Mucosa of descending colon (tissue), 3 donors: ENCODE results near the gene TGFBR3. TPM values are rescaled to one million over a fixed set of nuclear protein-coding genes. Genes with fewer than 3 reads are reported as not detected.

Experiments used
- ATAC-seq: fragments of 200-7000 bp; cut with Tn5 transposase; one replicate; pipeline ENCODE4 v1.9.1; 2020; ENCODE audit warnings: mild to moderate bottlenecking, moderate library complexity
- DNase-seq, 3 donors: peaks; one replicate each; pipeline ENCODE4 v3.0.0-alpha.2; 2020
- H3K36me3 ChIP-seq: fragments of 200-600 bp; one replicate; pipeline ENCODE4 v1.8.0; 2021; ENCODE audit warnings: low read depth, mild to moderate bottlenecking
- H3K4me1 ChIP-seq: fragments of 200-600 bp; one replicate; pipeline ENCODE4 v1.8.0; 2021; ENCODE audit warnings: low read depth, mild to moderate bottlenecking
- H3K4me3 ChIP-seq: fragments of 200-600 bp; one replicate; pipeline ENCODE4 v1.8.0; 2021; ENCODE audit warnings: mild to moderate bottlenecking
- H3K9me3 ChIP-seq: fragments of 200-600 bp; one replicate; pipeline ENCODE4 v1.8.0; 2021; ENCODE audit warnings: mild to moderate bottlenecking
- CTCF ChIP-seq: fragments of 200-600 bp; IDR thresholded peaks from one replicate; pipeline ENCODE4 v1.8.0; 2022; ENCODE audit warnings: antibody characterized with exemption, mild to moderate bottlenecking
- intact Hi-C, 2 donors: fragments of 100-400 bp; cut with DNase I in 1 of 2; cut with micrococcal nuclease in 1 of 2; formaldehyde crosslinking; loops; one replicate each; pipeline versions ENCODE4 v1.11.0 to v1.11.1; 2022; cut with DNase I, micrococcal nuclease
- total RNA-seq, 3 donors: library from RNA; stranded (reverse); fragmentation: NEBNext Ultra II Directional in 2 of 3; extraction: Animal tissue kit (Norgen Biotek cat#: 25700) in 2 of 3; gene quantifications; one replicate each; pipeline versions ENCODE4 v1.2.1 to v1.2.4, GENCODE V29; 2021 to 2023
- donor health status: DM: no; HTN: no; CAD: no; lungs with moderate emphysema.
- donor health status: DM: no; HTN: no; CAD: no.
- donor health status: DM: no; HTN: yes; CAD: no.

Gene TGFBR3
- total RNA-seq, 3 donors from 2014 or later, result 11.6 to 89.7 (median 21.1) TPM

- no peak overlapping the region for H3K4me3 ChIP-seq
- intact Hi-C loops, result no loop called here
- no peak for TF ChIP-seq CTCF
- no peak for ATAC-seq
- no peaks in the 10 kb centered on the region for H3K9me3 ChIP-seq
- H3K4me1 ChIP-seq, result peaks cover 3% of the 10 kb centered on the region
- DNase-seq, result no peak
- no peaks in the 10 kb centered on the region for H3K36me3 ChIP-seq
Observed at GRCh38 chr1:91883470-91883869, 2.5 kb downstream of the TGFBR3 start.

DNA sequence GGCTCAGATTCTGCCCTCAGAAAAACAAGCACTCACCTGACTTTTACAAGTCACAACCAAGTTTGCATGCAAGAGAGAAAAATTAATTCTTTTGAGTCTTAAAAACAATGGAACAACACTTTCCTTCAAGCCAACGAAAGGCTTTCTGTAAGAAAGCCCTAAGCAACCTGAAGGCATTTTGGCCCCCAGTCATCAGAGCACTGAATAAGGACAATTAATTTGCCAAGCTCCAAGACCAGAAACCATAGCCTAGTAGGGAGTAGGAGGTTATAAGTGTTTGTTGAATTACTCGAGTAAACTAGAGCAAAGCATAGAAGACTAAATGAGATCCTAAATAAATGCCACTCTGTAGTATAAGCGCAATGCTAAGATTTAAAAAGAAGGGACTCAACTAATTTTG is 4.7 kb downstream of the TGFBR3 start:
- DNase-seq (no peak), ATAC-seq (no peak)
- intact Hi-C loops, result loop anchor here in 1 of 2 donors (2.0 kb wide), 1 partner anchor 194 kb away; no protein-coding TSS in a partner anchor
- H3K36me3 ChIP-seq, result no peaks in the 10 kb centered on the region
- TF ChIP-seq CTCF, result no peak
- H3K4me3 ChIP-seq, result no peak overlapping the region
- H3K9me3 ChIP-seq, result no peaks in the 10 kb centered on the region
- peaks cover 3% of the 10 kb centered on the region for H3K4me1 ChIP-seq

DNA sequence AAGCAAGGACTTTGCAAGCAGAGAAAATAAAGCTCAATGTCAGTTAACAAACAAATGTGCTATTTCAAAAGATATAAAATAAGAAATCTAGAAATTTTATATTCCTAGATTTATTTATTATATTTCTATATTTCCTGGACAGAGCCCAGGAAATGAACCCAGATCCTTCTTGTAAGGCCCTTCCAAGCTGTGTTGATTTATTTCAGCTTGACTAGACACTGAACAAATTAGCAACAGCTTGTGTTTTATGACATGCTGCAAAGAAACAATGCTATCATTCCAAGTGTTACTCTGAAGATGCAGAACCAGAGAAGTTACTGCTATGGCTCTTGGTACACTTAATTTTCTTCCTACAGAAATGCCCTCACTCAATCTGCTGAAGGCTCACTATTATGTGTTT is 6.2 kb downstream of the TGFBR3 start:
- DNase-seq (no peak), ATAC-seq (no peak)
- no peak for TF ChIP-seq CTCF
- Histone ChIP-seq H3K4me3 (no peak overlapping the region), H3K4me1 (peaks cover 3% of the 10 kb centered on the region), H3K36me3 (no peaks in the 10 kb centered on the region), H3K9me3 (no peaks in the 10 kb centered on the region)
- intact Hi-C loops, result loop anchor here in 1 of 2 donors (2.0 kb wide), 1 partner anchor 193 kb away; no protein-coding TSS in a partner anchor

- no peak for DNase-seq
- Histone ChIP-seq H3K4me1 (no peaks in the 10 kb centered on the region), H3K4me3 (no peak overlapping the region), H3K9me3 (no peaks in the 10 kb centered on the region), H3K36me3 (no peaks in the 10 kb centered on the region)
- TF ChIP-seq CTCF, result no peak
- intact Hi-C loops, result no loop called here
- ATAC-seq, result no peak
Observed at GRCh38 chr1:91877574-91878208, 8.3 kb downstream of the TGFBR3 start.

- H3K4me3 ChIP-seq, result no peak overlapping the region
- H3K36me3 ChIP-seq, result no peaks in the 10 kb centered on the region
- TF ChIP-seq CTCF, result no peak
- H3K4me1 ChIP-seq, result no peaks in the 10 kb centered on the region
- intact Hi-C loops, result no loop called here
- no peaks in the 10 kb centered on the region for H3K9me3 ChIP-seq
- DNase-seq (no peak), ATAC-seq (no peak)
Observed at GRCh38 chr1:91876781-91877573, 9.0 kb downstream of the TGFBR3 start.
